HG03108 (cell line): Measurements from ENCODE around the gene OR52A5.
A peak's percentile ranks its signal among the peaks of the same experiment; 100 is the strongest.
"Not testable (repeated sequence)": the region's sequence is repeated elsewhere in the genome, so short reads cannot be mapped to it uniquely, and the experiment has no call there.

Experiments used
- ATAC-seq: cut with Tn5 transposase; IDR thresholded peaks from one replicate; pipeline ENCODE4 v1.9.1; 2021; ENCODE audit warnings: moderate library complexity; ENCODE audit not compliant: unreplicated experiment

Gene OR52A5

DNA sequence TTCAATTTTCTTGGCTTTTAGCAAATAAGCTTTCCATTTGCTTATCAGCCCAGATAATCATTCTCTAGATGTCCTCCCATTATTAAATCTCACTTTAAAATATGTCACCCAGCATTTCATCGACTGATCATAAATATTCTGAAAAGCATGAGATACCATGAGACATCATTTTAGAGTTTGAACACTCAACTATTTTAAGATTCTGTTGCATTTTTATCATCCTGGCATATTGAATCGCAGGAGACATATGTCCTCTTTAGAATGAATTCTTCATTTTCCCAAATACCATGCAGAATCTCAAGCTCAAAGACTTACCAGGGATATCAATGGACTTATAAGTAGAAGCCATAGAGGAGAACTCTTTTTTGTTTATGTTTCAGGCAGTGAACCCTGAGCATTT, at the start of gene OR52A5:
OR52A5 (minus strand) TSS at position 361 of the 400 bp plus-strand sequence. CDS start 5,714 bp downstream, outside the sequence.
- no peak for ATAC-seq

DNA sequence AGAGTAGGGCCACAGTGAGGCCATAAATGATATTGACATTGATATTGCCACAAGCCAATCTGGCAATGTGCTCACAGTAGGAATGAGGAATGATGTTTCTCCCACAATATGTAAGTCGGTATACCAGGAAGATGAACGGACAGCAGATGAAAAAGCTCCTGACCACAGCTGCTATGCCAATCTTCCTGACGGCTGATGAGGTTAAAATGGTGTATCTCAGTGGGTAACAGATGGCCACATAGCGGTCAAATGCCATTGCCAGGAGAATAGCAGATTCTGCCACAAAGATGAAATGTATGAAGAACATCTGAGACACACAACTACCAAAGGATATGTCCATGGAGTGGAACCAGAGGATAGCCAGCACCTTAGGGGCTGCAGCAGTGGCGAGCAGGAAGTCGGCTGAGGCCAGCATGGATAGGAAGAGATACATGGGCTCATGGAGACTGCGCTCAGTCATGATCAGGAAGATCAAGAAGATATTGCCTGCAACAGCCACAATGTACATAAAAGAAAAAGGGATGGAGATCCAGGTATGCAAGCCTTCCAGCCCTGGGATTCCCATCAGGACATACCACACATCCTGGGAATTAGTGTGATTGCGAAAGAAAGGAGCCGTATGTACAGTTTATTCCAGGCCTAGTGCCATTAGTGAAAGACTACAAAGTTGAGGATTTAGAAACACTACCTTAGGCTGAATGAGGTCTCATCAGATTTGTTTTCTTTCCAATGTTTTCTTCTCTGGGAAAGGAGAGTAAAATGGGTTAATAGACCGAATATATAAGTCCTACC, 40.1 kb upstream of the OR52A5 start:
- ATAC-seq = no peak

DNA sequence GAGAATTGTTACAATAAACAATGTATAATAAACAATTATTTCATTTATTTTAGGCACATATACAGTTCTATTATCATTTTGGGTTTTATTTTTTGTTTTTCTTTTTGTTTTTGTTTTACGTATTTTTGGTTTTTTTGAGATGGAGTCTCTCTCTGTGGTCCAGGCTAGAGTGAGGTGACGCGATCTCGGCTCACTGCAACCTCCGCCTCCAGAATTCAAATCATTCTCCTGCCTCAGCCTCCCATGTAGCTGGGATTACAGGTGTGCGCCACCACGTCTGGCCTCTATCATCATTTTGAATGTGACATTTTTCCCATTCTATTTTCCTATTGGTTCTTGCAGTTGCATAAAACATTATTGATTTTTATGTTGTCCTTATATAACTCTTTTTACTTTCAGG, 36.8 kb upstream of the OR52A5 start:
- ATAC-seq = no peak

DNA sequence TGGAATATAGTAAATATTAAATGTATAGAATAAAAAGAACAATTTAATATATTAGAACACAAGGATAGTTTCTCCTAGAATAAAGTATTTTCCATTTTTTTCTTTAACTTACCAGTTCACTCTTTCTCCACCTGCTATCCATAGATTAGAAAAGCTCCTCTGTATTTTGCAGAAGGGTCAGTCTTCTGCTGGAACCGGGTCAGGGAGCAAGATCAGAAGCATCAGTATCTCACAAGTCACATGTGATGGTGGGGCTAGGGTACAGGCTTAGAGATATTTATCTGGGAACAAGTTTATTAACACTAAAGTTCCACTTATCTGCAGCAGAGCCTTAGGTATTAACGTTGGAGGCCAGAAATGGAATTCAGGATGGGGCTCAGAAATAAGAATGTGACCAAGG, 33.7 kb upstream of the OR52A5 start:
- no peak for ATAC-seq

DNA sequence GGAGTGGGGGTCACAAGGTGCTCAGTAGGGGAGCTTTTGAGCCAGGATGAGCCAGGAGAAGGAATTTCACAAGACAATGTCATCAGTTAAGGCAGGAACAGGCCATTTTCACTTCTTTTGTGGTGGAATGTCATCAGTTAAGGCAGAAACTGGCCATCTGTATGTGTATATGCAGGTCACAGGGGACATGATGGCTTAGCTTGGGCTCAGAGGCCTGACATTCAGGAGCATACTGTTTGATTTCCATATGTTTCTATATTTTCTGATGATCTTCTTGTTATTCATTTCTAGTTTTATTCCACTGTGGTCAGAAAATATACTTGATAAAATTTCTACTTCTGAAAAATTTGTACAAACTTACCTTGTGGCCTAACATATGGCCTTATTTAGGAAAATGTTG, 27.7 kb upstream of the OR52A5 start:
- not testable (repeated sequence) for ATAC-seq

DNA sequence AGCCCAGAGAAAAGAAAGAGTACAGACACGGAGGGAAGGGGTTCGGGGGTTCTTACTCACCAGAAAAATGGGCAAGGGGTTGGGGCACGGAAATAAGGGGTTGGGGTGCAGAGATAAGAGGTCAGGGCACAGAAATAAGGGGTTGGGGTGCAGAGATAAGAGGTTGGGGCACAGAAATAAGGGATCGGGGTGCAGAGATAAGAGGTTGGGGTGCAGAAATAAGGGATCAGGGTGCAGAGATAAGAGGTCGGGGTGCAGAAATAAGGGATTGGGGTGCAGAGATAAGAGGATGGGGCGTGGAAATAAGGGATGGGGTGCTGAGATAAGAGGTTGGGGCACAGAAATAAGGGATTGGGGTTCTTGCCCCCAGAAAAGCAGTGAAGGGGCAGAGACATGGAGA, 26.7 kb upstream of the OR52A5 start:
- ATAC-seq = not testable (repeated sequence)

DNA sequence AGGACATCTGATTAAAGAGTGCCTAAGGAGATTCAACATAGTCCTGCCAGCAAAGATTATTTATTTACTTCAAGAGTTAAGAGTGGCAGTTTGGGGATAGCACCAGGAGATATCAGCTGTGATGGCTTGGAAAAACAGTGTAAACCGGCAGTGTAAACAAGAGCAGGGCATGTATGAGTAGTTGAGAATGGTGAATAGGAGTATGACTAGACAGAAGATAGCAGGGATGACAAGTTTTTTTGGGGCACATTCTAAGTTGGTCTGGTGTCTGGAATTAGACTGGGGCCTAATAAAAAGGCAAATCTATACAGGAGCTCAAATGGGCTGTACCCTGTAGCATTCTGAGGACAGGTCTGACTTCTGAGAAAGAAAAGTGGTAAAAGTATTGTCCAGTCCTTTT, 22.9 kb upstream of the OR52A5 start:
- not testable (repeated sequence) for ATAC-seq

DNA sequence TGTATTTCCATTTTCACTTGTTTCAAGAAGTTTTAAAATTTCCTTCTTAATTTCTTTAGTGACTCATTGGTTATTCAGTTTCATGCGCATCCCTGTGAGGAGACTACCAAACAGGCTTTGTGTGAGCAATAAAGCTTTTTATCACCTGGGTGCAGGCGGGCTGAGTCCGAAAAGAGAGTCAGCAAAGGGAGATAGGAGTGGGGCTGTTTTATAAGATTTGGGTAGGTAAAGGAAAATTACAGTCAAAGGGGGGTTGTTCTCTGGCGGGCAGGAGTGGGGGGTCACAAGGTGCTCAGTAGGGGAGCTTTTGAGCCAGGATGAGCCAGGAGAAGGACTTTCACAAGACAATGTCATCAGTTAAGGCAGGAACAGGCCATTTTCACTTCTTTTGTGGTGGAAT, 22.1 kb upstream of the OR52A5 start:
- not testable (repeated sequence) for ATAC-seq

DNA sequence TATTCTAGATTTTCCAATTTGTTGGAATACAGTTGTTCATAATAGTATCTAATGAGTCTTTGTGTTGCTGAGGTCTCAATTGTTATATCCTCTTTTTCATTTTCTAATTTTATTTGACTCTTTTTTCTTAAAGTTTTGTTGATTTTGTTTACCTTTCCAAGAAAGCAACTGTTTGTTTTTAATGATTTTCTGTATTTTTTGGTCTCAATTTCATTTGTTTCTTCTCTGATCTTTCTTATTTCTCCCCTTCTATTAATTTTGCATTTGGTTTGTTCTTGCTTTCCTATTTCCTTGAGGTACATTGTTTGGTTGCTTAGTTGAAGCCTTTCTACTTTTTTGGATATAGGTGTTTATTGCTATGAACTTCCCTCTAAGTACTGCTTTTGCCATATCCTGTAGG, 21.6 kb upstream of the OR52A5 start:
- ATAC-seq = no peak

DNA sequence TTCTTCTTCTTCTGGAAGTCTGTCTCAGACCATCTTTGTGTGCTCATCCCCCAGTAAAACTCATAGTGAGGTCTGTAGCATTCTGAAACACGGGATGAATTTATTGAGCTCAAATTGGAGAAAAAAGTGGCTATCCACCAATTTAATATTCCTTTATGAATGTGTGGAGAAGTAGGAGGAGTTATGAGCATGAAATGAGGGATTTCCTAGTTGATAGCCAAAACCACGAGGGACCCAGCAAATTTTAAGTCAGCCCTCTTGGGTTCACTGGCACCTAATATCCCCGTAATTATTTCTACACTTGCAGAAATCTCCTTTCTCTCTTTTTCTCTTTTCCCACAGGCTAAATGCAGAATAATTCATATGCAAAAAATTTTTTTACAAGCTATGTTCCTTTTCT, 16.5 kb upstream of the OR52A5 start, which contains the start of gene OR52A1:
OR52A1 (minus strand) TSS at position 101 of the 400 bp plus-strand sequence. CDS start 2,388 bp downstream, outside the sequence.
- no peak for ATAC-seq

DNA sequence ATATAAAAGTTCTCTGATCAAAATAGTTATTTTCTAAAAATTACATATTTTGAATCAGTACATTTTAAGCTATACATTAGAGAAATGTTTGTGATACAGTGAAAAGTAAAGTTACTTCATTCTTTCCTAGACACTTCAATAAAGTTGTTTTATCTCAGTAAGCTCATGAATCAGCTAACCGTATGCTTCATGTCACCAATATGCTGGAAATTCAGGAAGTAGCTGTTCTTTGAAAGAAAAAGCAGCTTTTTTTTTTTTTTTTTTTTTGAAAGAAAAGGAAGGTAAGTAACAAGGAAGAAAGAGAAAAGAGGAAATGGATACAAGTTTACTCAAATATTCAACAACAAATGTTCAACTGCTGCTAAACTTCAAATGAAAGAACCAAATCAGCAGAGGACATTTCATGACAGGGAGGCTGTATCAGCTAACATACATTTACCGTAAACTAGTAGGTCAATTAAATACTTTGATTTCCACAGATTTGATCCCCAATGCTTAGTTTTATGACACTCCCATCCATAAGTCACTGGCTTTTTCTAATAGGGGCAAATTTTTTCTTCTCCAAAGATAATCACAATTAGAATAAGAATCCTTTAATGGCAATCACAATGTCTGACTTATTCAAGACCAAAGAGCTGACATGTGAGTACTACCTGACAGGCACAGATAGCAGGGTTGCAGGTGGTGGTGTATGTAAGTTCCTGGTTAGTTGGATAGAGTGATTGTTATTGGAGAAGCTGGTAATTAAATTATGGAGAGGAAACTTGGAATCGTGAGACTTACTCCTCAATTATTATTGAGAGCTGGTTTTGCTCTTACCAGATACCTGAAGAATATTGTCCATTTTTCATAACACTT, 15.6 kb upstream of the OR52A5 start:
- no peak for ATAC-seq

DNA sequence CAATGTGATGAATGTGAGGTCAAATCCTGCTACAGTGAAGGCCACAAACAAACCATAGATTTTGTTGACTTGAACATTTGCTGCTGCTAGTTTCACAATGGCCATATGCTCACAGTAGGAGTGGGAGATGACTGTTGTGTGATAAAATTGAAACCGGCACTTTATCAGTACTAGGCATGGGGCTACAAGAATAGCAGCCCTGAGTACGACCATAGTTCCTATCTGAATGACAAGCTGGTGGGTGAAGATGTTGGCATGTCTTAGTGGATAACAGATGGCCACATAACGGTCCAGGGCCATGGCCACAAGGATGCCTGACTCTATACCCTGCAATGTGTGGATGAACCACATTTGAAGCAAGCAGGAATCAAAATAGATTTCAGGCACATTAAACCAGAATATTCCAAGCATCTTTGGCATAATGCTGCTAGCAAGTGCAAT, 13.6 kb upstream of the OR52A5 start:
- ATAC-seq = no peak

DNA sequence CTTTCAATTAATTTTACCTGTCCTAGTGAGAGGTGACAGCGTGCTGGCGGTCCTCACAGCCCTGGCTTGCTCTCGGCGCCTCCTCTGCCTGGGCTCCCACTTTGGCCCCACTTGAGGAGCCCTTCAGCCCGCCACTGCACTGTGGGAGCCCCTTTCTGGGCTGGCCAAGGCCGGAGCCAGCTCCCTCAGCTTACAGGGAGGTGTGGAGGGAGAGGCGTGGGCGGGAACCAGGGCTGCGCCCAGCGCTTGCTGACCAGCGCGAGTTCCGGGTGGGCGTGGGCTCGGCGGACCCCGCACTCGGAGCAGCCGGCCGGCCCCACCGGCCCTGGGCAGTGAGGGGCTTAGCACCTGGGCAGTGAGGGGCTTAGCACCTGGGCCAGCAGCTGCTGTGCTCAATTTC, 6.0 kb upstream of the OR52A5 start:
- not testable (repeated sequence) for ATAC-seq

DNA sequence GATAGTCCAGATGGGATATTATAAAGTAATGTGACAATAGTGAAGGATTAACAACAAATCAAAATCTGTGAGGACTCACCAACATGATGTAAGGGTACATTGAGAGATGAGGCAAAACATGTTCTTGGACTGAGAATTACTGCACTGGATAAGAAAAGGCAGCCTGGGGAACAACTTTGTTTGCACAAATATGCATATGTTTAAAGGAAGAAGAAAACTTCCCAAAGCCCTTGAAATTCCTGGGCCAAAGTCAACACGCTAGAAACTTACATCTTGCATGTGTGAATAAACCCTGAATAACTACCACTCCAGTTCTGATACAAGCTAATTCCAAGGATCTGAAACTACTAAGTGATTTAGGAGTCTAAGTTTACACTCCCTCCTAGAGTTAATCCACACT, 1.1 kb downstream of the OR52A5 start:
- ATAC-seq = no peak

DNA sequence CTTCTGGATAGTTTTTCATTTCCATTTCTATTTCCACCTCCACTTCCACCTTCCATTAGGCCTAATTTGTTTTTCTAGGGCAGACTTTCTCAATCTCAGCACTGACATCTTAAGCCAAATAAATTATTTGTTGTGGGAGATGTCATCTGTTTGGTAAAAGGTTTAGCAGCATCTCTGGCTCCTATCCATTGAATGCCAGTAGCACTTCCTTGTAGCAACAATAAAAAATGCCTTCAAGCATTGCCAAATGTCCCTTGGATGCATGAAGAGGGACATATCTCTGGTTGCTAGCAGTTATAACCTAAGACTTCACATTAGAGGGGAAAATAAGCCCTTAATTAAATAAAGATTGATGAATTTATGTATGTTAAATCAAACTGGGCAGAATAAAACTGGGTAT, 1.9 kb downstream of the OR52A5 start:
- no peak for ATAC-seq

DNA sequence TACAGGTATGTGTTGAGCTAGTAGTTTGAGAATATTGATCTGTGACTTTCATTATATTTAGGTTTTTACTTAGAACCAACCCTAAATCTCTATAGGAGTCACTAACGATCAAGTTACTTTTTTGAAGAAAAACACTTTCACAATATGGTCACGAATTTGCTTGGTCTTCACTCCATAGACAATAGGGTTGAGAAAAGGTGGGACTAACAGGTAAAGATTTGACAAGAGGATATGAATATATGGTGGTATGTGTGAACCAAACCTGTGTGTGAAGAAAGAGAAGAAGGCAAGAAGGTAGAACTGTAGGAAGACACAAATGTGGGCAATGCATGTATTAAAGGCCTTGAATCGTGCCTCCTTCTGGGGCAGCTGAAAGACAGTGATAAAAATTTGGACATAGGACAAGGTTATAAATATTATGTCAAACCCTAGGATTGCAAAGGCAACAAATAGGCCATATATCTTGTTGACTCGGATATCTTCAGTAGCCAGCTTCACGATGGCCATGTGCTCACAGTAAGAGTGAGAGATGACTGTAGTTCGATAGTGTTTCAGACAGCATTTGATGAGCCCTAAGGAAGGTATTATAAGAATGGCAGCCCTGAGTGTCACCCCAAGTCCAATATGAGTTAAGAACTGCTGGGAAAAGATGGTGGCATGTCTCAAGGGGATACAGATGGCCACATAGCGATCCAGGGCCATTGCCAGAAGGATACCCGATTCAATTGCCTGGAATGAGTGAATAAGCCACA, 6.4 kb downstream of the OR52A5 start:
- ATAC-seq = no peak

DNA sequence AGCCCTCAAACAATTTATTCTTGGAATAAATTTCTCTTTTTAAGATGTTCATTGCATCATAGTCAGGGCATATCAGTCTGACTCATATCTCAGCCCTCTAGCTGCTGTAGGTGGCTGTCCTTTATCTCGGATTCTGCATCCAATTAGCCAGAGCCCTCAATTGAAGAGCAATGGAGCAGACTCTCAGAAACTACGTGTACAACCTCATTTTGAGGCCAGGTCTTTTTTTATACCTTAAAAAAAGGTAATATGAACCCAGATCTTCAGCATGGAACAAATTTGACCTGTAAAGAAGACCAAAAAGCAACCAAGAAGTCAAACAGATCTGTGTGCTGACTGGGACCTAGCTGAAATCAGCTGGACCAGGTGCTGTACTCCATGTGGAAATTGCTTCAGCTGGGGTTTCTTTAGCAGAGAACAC, 8.7 kb downstream of the OR52A5 start:
- no peak for ATAC-seq

DNA sequence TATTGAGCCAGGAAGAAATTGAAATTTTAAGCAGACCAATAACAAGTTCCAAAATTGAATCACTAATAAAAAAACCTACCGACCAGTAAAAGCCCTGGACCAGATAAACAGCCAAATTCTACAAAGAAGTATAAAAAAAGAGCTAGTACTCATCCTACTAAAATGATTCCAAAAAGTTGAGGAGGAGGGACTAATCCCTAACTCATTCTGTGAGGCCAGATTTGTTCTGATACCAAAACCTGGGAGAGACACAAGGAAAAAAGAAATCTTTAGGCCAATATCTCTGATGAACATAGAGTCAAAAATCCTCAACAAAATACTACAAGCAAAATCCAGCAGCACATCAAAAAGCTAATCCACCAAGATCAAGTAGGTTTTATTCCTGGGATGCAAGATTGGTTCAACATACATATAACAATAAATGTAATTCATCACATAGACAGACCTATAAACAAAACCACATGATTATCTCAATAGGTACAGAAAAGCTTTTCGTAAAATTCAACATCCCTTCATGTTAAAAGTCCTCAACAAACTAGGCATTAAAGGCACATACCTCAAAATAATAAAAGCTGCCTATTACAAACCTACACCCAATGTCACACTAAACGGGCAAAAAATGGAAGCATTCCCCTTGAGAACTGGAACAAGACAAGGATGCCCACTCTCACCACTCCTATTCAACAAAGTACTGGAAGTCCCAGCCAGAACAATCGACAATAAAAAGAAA, 13.1 kb downstream of the OR52A5 start:
- no peak for ATAC-seq

DNA sequence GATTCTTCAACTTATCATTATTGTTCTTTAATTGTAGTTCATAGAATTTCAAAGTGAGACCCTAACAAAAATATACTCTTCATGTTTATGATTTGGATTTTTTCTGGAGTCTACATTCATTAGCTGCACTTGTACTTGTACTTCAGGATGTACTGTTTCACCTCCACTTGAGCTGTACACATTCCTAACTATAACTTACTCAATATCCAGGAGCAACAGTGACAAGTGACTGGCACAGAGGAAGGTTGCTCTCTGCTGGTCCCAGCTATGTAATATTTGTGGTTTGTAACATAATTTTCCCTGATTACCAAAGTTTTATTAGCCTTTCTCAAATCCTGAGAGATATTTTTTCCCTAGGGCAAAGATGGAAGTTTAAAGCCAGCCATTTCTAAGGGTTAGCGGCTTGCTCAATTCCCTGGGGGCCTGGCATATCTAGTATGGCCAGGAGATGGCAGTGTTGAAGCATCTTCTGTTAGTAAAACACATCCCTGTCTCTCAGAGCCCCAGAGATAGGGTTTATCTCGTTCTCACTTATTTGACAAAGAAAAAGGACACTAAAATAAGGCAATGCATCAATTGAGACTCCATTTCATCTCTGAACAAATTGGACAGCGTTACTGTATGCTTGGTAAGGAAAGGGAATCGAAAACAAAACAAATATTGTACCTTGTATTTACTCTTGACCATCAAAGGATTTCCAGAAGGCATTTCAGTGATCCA, 14.2 kb downstream of the OR52A5 start:
- ATAC-seq = peak; percentile 80

DNA sequence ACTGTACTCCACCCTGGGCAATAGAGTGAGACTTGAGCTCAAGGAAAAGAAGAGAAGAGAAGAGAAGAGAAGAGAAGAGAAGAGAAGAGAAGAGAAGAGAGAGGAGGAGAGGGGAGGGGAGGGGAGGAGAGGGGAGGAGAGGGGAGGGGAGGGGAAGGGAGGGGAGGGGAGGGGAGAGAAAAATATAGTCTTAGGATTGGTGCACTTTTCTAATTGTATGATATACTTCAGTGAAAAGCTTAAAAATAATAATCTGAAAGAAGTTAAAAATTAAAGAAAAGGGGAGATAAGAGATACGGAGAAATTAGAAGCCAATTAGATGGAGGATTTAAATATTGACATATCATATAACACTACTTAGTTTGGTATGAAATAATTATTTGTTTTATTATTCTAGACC, 19.3 kb downstream of the OR52A5 start:
- no peak for ATAC-seq
